GM10248 (cell line): ENCODE measurements around the gene SLC4A11.

Experiments
- CTCF ChIA-PET: fragments of 300-600 bp; sonication (Branson Sonifier 250); formaldehyde crosslinking; extraction: SDS; loops from one replicate; lab custom pipeline; 2021; ENCODE audit warnings: antibody characterized with exemption; lab: Yijun Ruan, JAX
- POLR2A ChIA-PET: fragments of 350-650 bp; sonication (Branson Sonifier 250); formaldehyde crosslinking; extraction: SDS; loops from one replicate; lab custom pipeline; 2020; ENCODE audit warnings: antibody characterized with exemption; lab: Yijun Ruan, JAX
- DNase-seq: peaks from one replicate; pipeline ENCODE4 v3.0.0; 2012; ENCODE audit errors: extremely low spot score
- TF ChIP-seq, protein P1 (sequence below): IDR thresholded peaks from 2 replicates; pipeline ENCODE4 v1.5.1; 2012; ENCODE audit warnings: mild to moderate bottlenecking, low read depth; ENCODE audit errors: extremely low read depth, missing control alignments, control extremely low read depth

The SLC4A11 gene

DNA sequence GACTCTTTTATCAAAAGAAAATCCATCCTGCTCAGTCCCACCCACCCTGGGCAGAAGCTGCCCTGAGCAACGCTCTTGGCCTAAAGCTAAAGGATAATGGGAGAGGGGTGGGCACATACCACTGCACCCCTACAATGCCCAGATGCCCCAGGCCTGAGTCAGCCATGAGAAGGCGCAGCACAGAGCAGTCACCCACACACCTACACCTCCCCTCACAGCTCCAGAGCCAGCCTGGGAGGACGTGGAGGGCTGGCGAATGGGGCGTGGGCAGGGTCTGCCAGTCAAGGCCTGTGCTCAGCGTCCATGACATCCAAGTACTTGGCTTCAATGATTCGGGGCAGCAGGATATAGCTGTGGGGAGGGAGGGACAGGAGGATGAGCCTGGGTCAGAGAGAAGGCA, 11.5 kb downstream of the SLC4A11 start:
- DNase-seq: no peak
- TF ChIP-seq, protein P1, sequence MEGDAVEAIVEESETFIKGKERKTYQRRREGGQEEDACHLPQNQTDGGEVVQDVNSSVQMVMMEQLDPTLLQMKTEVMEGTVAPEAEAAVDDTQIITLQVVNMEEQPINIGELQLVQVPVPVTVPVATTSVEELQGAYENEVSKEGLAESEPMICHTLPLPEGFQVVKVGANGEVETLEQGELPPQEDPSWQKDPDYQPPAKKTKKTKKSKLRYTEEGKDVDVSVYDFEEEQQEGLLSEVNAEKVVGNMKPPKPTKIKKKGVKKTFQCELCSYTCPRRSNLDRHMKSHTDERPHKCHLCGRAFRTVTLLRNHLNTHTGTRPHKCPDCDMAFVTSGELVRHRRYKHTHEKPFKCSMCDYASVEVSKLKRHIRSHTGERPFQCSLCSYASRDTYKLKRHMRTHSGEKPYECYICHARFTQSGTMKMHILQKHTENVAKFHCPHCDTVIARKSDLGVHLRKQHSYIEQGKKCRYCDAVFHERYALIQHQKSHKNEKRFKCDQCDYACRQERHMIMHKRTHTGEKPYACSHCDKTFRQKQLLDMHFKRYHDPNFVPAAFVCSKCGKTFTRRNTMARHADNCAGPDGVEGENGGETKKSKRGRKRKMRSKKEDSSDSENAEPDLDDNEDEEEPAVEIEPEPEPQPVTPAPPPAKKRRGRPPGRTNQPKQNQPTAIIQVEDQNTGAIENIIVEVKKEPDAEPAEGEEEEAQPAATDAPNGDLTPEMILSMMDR: no peak
- CTCF ChIA-PET: interaction anchor here (1.4 to 1.6 kb wide), 2 partner anchors 9 to 10 kb away, joined by 4 to 6 read pairs; no protein-coding TSS in a partner anchor
- POLR2A ChIA-PET: no interaction called here

DNA sequence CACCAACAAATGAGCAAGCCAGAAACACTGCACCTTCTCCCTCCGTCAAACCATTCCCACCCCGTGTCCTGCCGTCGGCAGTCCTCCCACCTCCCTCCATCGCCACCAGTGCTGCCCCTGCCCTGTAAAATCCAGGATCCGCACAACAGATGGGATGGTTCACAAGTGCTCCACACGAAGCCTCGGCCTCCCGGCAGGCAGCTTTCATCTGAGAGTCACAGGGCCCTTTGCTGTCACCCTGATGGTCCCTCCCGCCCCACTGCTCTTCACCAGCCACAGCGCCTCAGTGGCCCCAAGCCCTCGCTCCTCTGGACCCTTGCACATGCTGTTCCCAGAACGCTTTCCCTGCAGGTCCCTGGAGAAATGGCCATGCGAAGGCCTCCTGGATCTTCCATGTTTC, 12.1 kb downstream of the SLC4A11 start:
- POLR2A ChIA-PET: no interaction called here
- TF ChIP-seq, protein P1: no peak
- CTCF ChIA-PET: interaction anchor here (1.4 to 1.6 kb wide), 2 partner anchors 8 to 9 kb away, joined by 4 to 6 read pairs; no protein-coding TSS in a partner anchor
- no peak for DNase-seq

DNA sequence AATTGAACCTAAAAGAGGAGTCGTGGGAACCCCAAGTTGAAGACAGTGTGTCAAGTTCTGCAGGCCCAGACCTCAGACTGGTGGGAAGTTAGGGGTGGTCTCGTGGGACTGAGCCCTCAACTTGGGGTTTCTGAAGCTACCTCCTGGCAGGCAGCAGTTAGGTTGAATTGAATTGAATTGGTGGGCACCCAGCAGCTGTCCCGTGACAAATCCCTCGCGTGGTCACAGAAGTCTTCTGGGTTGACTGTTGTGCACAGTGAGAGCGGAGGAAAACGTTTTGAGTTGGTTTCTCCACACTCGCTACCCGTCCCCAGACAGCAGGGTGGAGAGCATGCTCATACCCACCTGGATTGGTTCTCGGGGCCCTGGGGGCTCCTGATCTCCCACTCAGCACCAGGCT, 12.9 kb downstream of the SLC4A11 start:
- DNase-seq: no peak
- ChIA-PET POLR2A (interaction anchor here (1.1 kb wide), 1 partner anchor 17 kb away, joined by 7 read pairs; no protein-coding TSS in a partner anchor), CTCF (no interaction called here)
- TF ChIP-seq, protein P1: no peak

DNA sequence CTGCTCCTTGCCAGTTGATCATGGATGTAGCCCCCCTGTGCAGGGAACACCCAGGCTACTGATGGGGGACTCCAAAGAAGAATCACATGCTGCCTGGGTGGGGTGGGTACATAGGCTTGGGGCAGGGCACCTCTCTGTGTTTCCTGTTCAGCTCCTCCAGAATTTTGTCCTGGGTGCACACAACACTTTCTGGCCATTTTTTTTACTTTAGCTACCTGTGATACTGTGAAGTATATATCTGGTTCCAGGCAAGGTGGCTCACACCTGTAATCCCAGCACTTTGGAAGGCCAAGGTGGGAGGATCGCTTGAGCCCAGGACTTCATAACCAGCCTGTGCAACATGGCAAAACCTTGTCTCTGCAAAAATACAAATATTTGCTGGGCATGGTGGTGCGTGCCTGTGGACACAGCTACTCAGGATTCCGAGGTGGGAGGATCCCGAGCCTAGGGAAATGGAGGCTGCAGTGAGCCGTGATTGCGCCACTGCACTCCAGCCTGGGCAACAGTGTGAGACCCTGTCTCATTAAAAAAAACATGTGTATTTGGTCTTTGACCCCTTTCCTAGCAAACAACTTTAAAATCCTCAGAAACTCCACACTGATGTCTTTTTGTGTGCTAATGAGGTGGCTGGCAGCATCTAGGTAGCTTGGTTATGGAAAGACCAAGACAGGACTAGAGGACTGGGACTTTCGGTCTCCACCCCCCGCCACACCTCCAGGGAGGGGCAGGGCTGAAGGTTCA, 14.1 kb downstream of the SLC4A11 start:
- TF ChIP-seq, protein P1: no peak
- no peak for DNase-seq
- ChIA-PET POLR2A (interaction anchor here (1.1 kb wide), 1 partner anchor 18 kb away, joined by 7 read pairs; no protein-coding TSS in a partner anchor), CTCF (interaction anchor here (0.6 to 1.4 kb wide), 3 partner anchors 52 to 176 kb away, joined by 3 read pairs; no protein-coding TSS in a partner anchor)

DNA sequence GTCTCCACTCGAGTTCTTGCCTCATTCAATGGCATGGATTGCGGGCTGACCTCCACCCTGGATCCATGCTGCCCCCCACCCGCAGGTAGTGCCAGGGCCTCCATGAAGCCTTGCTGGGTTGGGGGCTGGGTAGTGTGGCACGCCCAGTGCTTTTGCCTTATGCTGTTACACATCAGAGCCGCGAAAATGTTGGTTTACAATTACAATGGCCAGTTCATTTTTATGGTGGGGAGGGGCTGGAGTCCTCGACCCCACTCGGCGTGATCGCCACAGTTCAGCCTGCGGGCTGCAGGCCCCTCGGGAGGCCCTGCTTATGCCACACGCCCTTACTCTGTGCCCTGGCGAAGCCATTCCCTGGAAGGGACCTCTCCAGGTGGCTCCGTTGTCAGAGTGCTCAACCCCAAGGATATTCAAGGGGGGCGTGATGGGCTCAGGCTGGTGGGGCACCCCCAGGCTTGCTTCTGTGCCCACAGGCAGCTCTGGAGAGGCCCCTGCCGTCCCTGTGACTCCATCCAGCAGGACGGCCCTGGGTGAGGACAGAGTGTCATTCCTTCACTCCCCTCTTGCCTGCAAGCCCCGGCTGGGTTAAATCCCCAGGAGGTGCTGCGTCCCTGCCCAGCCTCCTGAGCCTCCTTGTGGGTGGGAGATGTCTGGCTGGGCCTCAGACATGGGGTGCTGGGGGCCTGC, 14.9 kb downstream of the SLC4A11 start:
- ChIA-PET POLR2A (no interaction called here), CTCF (interaction anchor here (0.6 to 3.1 kb wide), 6 partner anchors 14 to 177 kb away, joined by 3 to 16 read pairs (median 4); partner anchors contain the start of gene ITPA)
- TF ChIP-seq, protein P1: no peak
- DNase-seq: no peak

DNA sequence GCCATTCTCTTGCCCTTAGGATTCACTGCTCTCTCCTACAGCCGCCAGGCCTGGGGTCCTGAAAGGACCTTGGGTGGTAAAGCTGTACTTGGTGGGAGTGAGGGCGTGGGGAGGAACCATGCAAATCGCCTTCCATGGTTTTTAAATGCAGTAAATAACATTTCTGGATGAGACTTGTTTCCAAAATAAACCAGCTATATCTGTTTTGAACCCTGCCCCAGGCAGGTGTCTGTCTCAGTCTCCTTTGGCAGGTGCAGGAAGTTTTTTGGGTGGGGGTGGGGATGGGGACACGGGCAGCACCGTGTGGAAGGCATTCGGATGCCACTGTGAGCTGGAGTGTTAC, 15.4 kb downstream of the SLC4A11 start:
- TF ChIP-seq, protein P1: no peak
- no peak for DNase-seq
- ChIA-PET CTCF (interaction anchor here (0.8 to 3.1 kb wide), 5 partner anchors 13 to 93 kb away, joined by 3 to 16 read pairs (median 5); partner anchors contain the start of gene ITPA), POLR2A (no interaction called here)
